HEK293T (cell line): ENCODE data around the gene CNOT6.
"Not testable (repeated sequence)": the region's sequence is repeated elsewhere in the genome, so short reads cannot be mapped to it uniquely, and the experiment has no call there.

ENCODE experiments used
- CTCF ChIA-PET: fragments of 350-600 bp; formaldehyde crosslinking; extraction: SDS; loops from one replicate; lab custom pipeline; 2021; ENCODE audit warnings: antibody characterized with exemption, inconsistent platforms; lab: Yijun Ruan, JAX
- POLR2A ChIA-PET: fragments of 350-600 bp; formaldehyde crosslinking; extraction: SDS; loops from one replicate; lab custom pipeline; 2020; ENCODE audit warnings: antibody characterized with exemption, inconsistent platforms; lab: Yijun Ruan, JAX
- DNase-seq: peaks from one replicate; pipeline ENCODE4 v3.0.0; 2012; ENCODE audit warnings: mixed read lengths; ENCODE audit errors: extremely low spot score
- ARNT ChIP-seq: fragments of 450-650 bp; IDR thresholded peaks from 2 replicates; pipeline ENCODE4 v1.6.1; 2017; ENCODE audit warnings: mild to moderate bottlenecking
- BHLHE40 ChIP-seq: fragments of 450-650 bp; IDR thresholded peaks from 2 replicates; pipeline ENCODE4 v1.6.1; 2016; ENCODE audit warnings: mild to moderate bottlenecking, moderate library complexity, borderline replicate concordance
- CTBP1 ChIP-seq: fragments of 450-650 bp; IDR thresholded peaks from 2 replicates; pipeline ENCODE4 v1.6.1; 2016; ENCODE audit warnings: borderline replicate concordance
- ELF4 ChIP-seq: fragments of 450-650 bp; IDR thresholded peaks from 2 replicates; pipeline ENCODE4 v1.6.1; 2017; ENCODE audit warnings: antibody characterized with exemption
- FOXA1 ChIP-seq: fragments of 450-650 bp; IDR thresholded peaks from 2 replicates; pipeline ENCODE4 v1.6.1; 2016; ENCODE audit warnings: mild to moderate bottlenecking
- FOXK2 ChIP-seq: fragments of 450-650 bp; IDR thresholded peaks from 2 replicates; pipeline ENCODE4 v1.6.1; 2016; ENCODE audit warnings: mild to moderate bottlenecking
- FOXM1 ChIP-seq: fragments of 450-650 bp; IDR thresholded peaks from 2 replicates; pipeline ENCODE4 v1.6.1; 2017; ENCODE audit warnings: mild to moderate bottlenecking, borderline replicate concordance
- HDGF ChIP-seq: fragments of 450-650 bp; IDR thresholded peaks from 2 replicates; pipeline ENCODE4 v1.6.1; 2017; ENCODE audit warnings: antibody characterized with exemption, borderline replicate concordance
- L3MBTL2 ChIP-seq: fragments of 450-650 bp; conservative IDR thresholded peaks from 2 replicates; pipeline ENCODE4 v1.6.1; 2016; ENCODE audit warnings: mild to moderate bottlenecking
- LEF1 ChIP-seq: fragments of 450-650 bp; IDR thresholded peaks from 2 replicates; pipeline ENCODE4 v1.6.1; 2017; ENCODE audit warnings: mild to moderate bottlenecking, borderline replicate concordance
- NFRKB ChIP-seq: fragments of 450-650 bp; IDR thresholded peaks from 2 replicates; pipeline ENCODE4 v1.6.1; 2016; ENCODE audit warnings: mild to moderate bottlenecking, moderate library complexity
- SP1 ChIP-seq: fragments of 450-650 bp; IDR thresholded peaks from 2 replicates; pipeline ENCODE4 v1.6.1; 2017
- SUZ12 ChIP-seq: fragments of 450-650 bp; IDR thresholded peaks from 2 replicates; pipeline ENCODE4 v1.6.1; 2016; ENCODE audit warnings: mild to moderate bottlenecking
- TARDBP ChIP-seq: fragments of 450-650 bp; IDR thresholded peaks from 2 replicates; pipeline ENCODE4 v1.6.1; 2016
- ZNF384 ChIP-seq: fragments of 450-650 bp; IDR thresholded peaks from 2 replicates; pipeline ENCODE4 v1.6.1; 2016
- TF ChIP-seq, protein P1 (sequence below): fragments of 450-650 bp; IDR thresholded peaks from 2 replicates; pipeline ENCODE4 v1.6.1; 2016

The CNOT6 gene

DNA sequence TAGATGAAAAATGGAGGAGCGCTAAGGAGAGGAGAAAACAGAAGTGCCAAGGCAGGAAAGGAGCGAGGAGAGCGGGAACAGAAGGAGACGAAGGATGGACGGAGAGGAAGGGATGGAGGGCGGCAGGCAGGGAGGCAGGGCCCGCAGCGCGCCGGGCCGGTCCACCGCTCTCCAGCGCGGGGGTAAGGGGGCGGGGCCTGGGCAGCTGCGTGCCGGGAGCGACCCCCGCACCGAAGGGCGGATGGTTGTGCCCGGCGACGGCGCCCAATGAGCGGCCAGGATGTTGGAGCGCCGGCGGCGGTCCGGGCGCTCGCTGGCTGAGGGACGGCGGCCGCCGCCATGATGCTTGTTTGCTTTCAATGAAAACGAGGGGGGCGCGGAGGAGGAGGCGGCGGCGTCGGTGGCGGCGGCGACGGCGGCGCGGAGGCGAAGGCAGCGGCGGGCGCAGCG is at the start of gene CNOT6:
TSS of gene CNOT6 (plus strand) at position 320 of the 450 bp plus-strand sequence. CDS start 34,898 bp downstream, outside the sequence.
- ChIA-PET CTCF (no interaction called here), POLR2A (interaction anchor here (1.0 to 1.1 kb wide), 2 partner anchors 27 to 119 kb away, joined by 3 read pairs; no protein-coding TSS in a partner anchor)
- TF ChIP-seq CTBP1 (peak; percentile 80), L3MBTL2 (peak; percentile 98), FOXA1 (no peak), SUZ12 (no peak), LEF1 (no peak; the same call in 1 of the 2 replicates), NFRKB (no peak), HDGF (no peak), ZNF384 (no peak), SP1 (peak; percentile 92), FOXM1 (peak; percentile 93), FOXK2 (no peak), BHLHE40 (peak; percentile 39; the same call in 1 of the 2 replicates), ELF4 (no peak), TARDBP (no peak), ARNT (peak; percentile 4; the same call in 1 of the 2 replicates)
- TF ChIP-seq, protein P1, sequence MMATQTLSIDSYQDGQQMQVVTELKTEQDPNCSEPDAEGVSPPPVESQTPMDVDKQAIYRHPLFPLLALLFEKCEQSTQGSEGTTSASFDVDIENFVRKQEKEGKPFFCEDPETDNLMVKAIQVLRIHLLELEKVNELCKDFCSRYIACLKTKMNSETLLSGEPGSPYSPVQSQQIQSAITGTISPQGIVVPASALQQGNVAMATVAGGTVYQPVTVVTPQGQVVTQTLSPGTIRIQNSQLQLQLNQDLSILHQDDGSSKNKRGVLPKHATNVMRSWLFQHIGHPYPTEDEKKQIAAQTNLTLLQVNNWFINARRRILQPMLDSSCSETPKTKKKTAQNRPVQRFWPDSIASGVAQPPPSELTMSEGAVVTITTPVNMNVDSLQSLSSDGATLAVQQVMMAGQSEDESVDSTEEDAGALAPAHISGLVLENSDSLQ, result no peak
- peak; percentile 99 for DNase-seq

DNA sequence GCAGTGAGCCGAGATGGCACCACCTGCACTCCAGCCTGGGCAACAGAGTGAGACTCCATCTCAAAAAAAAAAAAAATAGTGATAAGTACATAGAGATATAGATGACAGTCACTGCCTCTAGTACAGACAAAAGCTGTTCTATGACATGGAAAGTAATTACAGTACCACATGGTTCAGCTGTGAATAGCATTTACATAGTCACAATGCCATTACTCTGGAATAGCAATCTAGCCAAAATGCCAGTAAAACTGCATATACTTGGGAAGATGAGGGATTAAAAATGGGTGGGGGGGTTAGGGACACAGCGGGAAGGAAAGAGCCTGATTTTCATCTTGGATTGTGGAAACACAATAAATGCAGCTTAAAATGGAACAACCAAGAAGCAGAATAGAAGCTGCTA is 39.4 kb upstream of the CNOT6 start:
- TF ChIP-seq ELF4, result no peak
- TF ChIP-seq HDGF, result no peak
- TF ChIP-seq ZNF384, result no peak
- TF ChIP-seq FOXA1, result no peak
- no peak for DNase-seq
- ChIA-PET CTCF (interaction anchor here (0.7 kb wide), 1 partner anchor 531 kb away, joined by 6 read pairs; no protein-coding TSS in a partner anchor), POLR2A (no interaction called here)

DNA sequence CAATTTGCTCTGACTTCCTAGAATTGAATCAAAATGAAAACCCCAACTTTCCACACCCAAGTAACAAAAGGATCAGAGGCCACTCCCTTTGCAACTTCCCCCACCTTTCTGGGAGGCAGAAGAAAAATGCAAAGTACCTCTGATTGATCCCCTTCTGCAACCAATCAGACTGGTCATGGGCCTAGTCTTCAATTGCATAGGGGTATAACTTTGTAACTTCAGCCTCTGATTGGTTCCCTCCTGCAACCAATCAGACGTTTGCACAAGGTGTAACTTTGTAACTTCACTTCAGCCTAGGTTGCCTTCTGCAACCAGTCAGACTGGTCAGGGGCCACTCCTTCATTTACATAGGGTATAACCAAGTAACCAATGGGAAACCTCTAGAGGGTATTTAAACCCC is 38.3 kb upstream of the CNOT6 start:
- no peak for DNase-seq
- POLR2A ChIA-PET, result no interaction called here
- CTCF ChIA-PET, result no interaction called here
- TF ChIP-seq SUZ12 (no peak), LEF1 (no peak), FOXK2 (no peak), ELF4 (no peak), ARNT (no peak), HDGF (no peak), NFRKB (no peak)
- TF ChIP-seq, protein P1, result no peak; the same call in 1 of the 2 replicates

DNA sequence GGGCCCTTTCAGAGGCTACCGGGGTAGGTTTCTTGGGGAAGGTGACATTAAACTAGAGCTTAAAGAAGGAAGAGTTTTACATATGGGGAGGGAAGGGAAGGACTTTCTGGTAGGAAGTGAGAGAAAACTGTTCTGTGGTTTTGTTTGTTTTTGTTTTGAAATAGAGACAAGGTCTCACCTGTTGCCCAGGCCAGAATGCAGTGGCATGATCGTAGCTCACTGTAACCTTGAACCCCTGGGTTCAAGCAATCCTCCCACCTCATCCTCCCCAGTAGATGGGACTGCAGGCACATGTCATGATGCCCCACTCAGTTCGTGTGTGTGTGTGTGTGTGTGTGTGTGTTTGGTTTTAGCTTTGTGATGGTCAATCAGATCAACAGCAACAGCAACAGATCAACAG is 37.4 kb upstream of the CNOT6 start:
- DNase-seq, result no peak
- ChIA-PET CTCF (no interaction called here), POLR2A (no interaction called here)
- no peak for TF ChIP-seq HDGF
- TF ChIP-seq ARNT, result no peak
- TF ChIP-seq BHLHE40, result no peak
- TF ChIP-seq L3MBTL2, result no peak
- no peak for TF ChIP-seq NFRKB
- TF ChIP-seq TARDBP, result no peak
- TF ChIP-seq ELF4, result no peak
- no peak for TF ChIP-seq ZNF384
- TF ChIP-seq SUZ12, result no peak
- no peak for TF ChIP-seq CTBP1

DNA sequence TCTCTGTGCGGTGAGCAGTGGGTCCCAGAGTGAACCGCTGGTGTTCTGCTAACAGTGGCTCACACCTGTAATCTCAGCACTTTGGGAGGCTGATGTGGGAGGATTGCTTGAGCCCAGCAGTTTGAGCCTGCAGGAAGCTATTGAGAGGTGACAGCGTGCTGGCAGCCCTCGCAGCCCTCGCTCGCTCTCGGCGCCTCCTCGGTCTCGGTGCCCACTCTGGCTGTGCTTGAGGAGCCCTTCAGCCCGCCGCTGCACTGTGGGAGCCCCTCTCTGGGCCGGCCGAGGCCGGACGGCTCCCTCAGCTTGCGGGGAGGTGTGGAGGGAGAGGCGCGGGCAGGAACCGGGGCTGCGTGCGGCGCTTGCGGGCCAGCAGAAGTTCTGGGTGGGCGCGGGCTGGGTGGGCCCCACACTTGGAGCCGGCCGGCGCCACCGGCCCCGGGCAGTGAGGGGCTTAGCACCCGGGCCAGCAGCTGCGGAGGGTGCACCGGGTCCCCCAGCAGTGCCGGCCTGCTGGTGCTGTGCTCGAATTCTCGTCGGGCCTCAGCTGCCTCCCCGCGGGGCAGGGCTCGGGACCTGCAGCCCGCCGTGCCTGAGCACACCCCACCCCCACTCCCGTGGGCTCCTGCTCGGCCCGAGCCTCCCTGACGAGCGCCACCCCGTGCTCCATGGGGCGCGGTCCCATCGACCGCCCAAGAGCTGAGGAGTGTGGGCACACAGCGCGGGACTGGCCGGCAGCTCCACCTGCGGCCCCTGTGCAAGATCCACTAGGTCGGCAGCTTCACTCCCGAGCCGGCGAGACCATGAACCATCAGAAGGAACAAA is 35.1 kb upstream of the CNOT6 start:
- CTCF ChIA-PET, result interaction anchor here (0.6 kb wide), 1 partner anchor 83 kb away, joined by 3 read pairs; no protein-coding TSS in a partner anchor
- DNase-seq, POLR2A ChIA-PET: not testable (repeated sequence)

DNA sequence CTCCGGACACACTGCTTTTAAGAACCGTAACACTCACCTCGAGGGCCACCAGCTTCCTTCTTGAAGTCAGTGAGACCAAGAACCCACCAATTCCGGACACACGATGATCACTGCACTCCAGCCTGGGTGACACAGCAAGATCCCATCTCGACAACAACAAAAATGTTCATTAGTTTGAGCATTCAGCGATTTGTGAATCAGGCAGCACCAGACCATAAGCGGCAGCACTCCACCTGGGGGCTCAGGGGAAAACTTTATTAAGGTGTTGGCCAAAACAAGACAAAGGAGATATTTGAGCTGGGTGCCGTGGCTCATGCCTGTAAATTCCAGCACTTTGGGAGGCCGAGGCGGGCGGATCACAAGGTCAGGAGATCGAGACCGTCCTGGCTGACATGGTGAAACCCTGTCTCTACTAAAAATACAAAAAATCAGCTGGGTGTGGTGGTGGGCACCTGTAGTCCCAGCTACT is 34.5 kb upstream of the CNOT6 start:
- POLR2A ChIA-PET, DNase-seq: not testable (repeated sequence)
- CTCF ChIA-PET, result interaction anchor here (0.6 kb wide), 1 partner anchor 82 kb away, joined by 3 read pairs; no protein-coding TSS in a partner anchor

DNA sequence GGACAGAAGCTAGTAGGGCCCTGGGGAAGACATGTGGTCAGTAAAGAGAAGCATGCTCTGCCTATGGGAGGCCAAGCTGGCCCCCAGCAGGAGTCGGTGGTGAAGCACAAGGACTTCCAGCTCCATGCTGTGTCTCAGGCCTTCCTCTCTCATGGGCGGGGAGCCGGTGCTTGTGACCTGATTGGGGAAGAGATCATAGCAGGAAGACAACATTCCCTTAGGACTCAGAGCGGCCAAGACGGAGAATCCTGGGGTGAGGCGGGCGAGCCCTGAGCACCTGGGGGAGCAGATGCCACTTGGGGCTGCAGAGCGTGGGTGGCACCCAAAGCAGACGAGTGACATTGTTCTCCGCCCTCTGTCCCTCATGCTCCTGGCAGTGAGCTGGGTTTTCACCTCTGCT is 33.3 kb upstream of the CNOT6 start:
- CTCF ChIA-PET, result interaction anchor here (0.6 to 1.4 kb wide), 2 partner anchors 10 to 69 kb away, joined by 4 to 6 read pairs; no protein-coding TSS in a partner anchor
- TF ChIP-seq LEF1 (no peak), FOXK2 (no peak), BHLHE40 (no peak), ZNF384 (no peak), FOXA1 (no peak), NFRKB (no peak), TARDBP (no peak), FOXM1 (no peak), CTBP1 (no peak), HDGF (no peak), SUZ12 (no peak), L3MBTL2 (no peak), ELF4 (no peak), ARNT (no peak), SP1 (no peak)
- POLR2A ChIA-PET, result no interaction called here
- DNase-seq, result no peak
